Daoy (cell line): ENCODE data around the gene LMOD1. TPM values are rescaled to one million over a fixed set of nuclear protein-coding genes. Genes with fewer than 3 reads are reported as not detected.
A peak's percentile ranks its signal among the peaks of the same experiment; 100 is the strongest.
"Not testable (repeated sequence)": the region's sequence is repeated elsewhere in the genome, so short reads cannot be mapped to it uniquely, and the experiment has no call there.

Experiments
- DNase-seq: peaks from one replicate; pipeline ENCODE4 v3.0.0-alpha.2; 2015; ENCODE audit warnings: low read depth
- total RNA-seq: library from RNA; depleted of rRNA; stranded (reverse); fragments of >200 nt; shearing (Covaris generic); gene quantifications from 2 replicates; pipeline ENCODE4 v1.2.3, GENCODE V29; 2014

Gene LMOD1
- total RNA-seq, 1 experiment from 2014 or later, result not detected

GRCh38 chr1:201947697-201948008, 1.3 kb upstream of the LMOD1 start:
- DNase-seq, result no peak

DNA sequence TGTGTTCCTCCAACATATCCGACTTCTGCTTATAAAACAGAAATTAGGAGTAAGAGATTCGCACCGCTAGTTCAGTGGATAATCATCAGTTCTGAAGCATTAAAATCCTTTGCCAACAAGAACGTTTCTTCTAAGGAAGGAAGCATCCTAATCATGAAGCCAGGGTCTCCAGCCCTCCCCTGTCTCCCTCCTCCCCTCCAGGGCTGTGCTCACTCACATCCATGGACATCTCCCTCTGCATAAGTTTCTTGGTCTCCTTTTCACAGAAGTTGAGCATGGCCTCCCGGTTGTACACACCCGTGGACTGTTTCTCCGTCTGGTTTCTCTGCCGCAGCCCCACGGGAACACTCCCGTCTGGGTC, 505 bp downstream of the LMOD1 start:
- DNase-seq, result no peak

DNA sequence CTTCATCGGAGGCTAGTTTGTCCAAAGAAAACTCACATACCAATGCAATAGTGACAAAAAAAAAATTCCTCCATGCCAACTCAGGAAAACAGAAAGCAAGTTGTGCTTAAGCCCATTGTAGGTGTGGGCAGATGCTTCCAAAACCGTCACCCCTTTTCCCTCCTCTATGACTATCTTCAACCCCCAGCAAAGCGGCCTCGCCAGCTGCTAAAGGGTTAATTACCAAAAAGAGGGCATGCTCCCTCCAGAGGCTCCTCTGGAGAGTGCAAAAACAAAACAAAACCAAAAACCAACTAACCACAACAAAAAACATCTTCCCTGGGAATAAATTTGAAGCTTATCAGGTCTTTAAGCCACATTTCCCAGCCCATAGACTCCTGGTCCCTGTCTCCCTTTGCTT, 1.2 kb downstream of the LMOD1 start:
- DNase-seq, result no peak

- DNase-seq, result no peak
Measured at GRCh38 chr1:201944639-201945038, 1.7 kb downstream of the LMOD1 start.

DNA sequence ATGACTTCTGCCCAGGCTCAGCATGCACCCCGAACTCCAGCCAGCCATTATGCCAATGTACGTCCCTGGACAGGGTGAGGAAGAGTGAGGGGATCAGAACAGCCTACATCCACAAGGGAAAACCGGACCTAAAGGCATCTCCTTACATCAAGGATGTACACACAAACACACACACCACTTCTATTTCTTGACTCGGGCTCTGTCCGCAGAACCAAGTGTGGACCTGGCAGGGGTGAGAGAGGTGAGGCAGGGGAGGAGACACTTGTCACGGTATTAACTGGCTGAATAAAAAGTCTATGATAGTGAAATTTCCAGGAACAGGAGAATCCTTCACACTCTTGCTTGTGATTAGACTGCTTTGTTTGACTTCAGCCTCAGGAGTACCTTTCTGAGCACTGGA, 2.3 kb downstream of the LMOD1 start:
- DNase-seq, result no peak

GRCh38 chr1:201942129-201942495, 4.2 kb downstream of the LMOD1 start:
- no peak for DNase-seq

- no peak for DNase-seq
Measured at GRCh38 chr1:201941420-201942128, 4.8 kb downstream of the LMOD1 start.

DNA sequence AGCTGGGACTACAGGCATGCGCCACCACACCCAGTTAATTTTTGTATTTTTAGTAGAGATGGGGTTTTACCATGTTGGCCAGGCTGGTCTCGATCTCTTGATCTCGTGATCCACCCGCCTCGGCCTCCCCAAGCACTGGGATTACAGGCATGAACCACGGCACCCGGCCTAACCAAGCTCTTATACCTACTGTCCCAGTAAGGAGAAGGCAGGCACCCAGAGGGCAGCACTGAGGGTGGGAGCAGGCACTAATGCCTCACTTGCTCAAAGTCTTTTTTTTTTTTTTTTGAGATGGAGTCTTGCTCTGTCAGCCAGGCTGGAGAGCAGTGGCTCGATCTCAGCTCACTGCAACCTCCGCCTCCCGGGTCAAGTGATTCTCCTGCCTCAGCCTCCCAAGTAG, 6.0 kb downstream of the LMOD1 start:
- not testable (repeated sequence) for DNase-seq

DNA sequence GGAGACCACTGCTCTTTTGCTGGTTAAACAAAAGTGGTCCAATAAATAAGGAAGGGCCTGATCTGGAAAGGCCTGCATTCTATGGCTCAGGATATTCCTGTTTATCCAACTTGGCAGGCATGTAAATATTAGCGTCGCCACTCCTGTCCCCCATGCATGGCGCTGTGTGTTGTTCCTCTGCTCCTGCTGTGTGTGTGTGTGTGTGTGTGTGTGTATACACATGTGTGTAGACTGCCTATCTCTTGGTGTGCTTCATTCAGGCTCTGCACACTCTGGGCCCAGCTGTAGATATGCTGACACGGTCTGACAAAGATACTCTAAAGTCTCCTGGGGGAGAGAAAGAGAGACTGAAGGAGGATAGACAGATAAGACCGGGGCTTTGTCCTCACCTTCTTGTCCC, 6.8 kb downstream of the LMOD1 start:
- DNase-seq, result no peak

- DNase-seq, result no peak
Measured at GRCh38 chr1:201939148-201939547, 7.2 kb downstream of the LMOD1 start.

- no peak for DNase-seq
Measured at GRCh38 chr1:201938440-201939035, 7.8 kb downstream of the LMOD1 start.

DNA sequence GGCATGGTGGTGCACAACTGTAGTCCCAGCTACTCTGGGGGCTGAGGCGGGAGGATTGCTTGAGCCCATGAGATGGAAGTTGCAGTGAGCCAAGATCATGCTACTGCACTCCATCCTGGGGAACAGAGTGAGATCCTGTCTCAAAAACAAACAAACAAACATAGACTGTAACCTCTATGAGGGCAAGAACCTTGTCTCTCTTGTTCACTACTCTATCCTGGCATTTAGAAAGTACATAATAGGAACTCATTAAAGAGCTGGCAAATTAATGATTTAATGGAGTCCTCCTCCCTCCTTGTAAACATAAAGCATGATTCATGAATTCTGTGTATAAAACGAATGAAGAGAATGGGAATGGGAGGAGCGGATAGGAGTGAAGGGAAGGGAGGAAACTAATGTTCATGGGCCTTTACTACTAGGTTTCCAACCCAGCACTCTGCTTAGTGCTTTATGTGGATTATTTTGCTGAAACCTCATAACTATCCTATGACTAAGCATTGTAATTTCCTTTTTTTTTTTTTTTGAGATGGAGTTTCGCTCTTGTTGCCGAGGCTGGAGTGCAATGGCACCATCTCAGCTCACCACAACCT, 8.6 kb downstream of the LMOD1 start:
- DNase-seq, result peak; percentile 58

DNA sequence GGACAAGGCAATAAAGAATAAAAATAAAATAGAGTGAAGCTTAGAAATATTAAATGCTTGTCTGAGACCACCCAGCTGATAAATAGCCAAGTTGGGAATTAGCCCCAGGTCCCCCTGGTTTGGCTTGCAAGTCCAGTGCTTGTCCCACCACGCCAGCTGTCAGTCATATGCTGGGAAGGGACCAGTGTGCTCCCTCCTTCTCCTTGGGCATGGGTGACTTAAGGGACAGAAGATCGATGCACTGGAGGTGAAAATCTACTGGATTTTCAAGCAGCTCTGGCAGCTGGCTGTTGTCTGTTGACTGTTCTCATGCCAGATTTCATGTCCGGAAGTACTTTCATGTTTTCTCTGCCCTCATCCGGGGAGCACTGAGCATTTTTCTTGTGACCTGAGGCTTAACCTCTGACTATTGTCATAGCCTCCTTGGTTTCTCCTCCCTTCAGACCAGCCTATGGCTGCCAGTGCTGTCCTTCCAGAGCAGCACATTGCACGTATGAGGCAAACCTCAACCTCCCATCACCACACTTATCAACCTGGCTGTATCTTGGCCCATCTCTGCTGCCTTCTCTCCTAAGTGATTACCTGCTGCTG, 12.4 kb downstream of the LMOD1 start:
- DNase-seq, result no peak

- DNase-seq, result no peak
Measured at GRCh38 chr1:201930803-201931202, 15.5 kb downstream of the LMOD1 start.

DNA sequence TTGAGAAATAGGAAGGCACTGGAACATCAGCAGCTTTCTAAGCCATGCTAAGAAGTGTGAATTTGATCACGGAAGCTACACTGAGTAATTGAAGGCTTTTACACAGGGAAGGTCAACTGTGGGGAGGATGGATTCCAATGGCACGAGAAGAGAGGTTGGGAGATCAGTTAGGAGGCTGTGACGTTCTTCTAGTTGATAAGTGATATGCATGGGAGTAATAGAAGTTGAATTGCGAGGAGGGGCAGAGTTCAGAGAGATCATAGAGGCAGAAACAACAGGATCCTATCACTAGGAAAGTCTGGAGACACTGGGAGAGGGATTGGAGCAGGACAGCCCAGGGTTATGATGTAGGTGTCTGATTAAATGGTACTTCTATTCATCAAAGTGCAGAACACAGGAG, 16.2 kb downstream of the LMOD1 start:
- DNase-seq, result no peak

GRCh38 chr1:201928266-201928665, 18.1 kb downstream of the LMOD1 start:
- DNase-seq, result no peak

GRCh38 chr1:201925981-201926645, 20.2 kb downstream of the LMOD1 start:
- DNase-seq, result no peak

DNA sequence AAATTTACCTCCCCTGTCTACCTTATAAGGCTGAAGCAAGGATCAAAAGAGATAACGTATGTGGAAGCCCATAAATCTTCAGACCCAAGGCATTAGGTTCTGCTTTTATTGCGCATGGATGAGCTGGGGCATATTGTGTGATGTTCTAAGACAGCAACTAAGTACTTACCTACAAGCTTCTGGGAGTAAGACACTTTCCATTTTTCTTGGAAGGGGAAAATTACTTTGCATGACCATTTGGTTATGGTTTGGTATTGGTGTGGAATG, 21.1 kb downstream of the LMOD1 start:
- no peak for DNase-seq

DNA sequence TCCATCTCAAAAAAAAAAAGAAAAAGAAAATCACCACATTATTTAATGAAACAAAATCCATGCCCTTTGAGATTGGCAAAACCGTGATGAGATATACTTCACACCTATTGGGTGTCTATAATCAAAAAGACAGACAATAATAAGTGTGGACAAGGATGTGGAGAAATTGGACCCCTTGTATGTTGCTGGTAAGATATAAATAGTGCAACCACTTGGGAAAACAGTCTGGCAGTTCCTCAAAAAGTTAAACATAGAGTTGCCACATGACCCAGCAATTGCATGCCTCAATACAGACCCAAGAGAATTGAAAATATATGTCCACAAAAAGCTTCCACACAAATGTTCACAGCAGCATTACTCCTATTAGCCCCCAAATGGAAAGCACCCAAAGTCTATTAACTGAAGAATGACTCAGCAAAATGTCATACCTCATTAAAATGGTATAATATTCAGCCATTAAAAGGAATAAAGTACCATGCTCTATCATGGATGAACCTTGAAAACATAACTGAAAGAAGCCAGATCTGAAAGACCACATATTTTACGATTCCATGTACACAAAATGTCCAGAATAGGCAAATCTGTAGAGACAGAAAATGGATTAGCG, 24.3 kb downstream of the LMOD1 start:
- no peak for DNase-seq

DNA sequence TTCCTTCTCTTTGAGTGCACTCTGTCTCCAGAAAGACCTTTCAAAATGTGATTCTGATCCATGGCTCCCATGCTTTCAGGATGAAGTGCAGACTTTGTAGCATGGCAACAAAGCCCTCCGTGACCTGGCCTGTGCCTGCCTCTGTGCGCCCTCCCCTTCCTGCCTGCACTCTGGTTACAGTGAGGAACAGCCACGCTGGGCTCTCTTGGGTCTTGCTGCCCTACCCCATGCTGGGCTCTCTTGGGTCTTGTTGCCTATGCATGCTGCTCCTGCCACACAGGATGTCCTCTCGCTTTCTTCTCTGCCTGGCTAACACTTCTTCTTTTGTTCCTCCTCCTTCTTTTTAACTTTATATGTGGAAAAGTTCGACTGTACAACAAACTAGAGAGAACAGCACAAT, 28.0 kb downstream of the LMOD1 start:
- no peak for DNase-seq

GRCh38 chr1:201917362-201918033, 28.9 kb downstream of the LMOD1 start:
- DNase-seq, result peak; percentile 56

DNA sequence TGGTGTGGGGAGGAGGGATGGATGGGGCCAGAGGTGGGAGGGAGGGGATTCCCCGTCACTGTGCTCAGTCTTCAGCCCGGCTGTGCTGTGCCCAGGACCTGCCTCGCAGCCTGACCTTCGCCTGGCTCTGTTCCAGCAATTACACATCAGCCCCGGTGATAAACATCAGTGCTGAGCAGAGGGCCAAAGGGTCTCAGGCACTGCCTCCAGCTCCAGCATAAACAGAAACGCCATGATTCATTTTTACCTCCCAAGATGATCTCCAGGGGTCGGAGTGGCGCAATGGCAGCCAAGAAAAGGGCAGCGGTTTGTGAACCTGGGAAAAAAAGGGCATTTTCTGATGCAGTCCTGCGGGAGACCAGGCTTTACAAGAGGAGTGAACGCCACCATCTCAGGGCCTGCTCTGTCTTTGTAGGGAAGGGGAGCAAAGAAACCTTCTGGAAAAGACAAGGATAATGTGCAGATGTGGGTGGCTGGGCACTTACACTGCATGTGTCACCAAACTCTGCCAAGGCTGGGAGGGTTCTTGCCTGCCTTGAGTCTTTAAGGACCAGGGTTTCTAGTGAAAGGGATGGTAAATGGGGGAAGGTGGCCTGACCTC, 29.6 kb downstream of the LMOD1 start:
- peak; percentile 95 for DNase-seq
